T follicular helper cell (primary cell): ENCODE data around the gene ETV1.

Experiments
- DNase-seq: peaks from one replicate; pipeline ENCODE4 v3.0.0-alpha.2; 2020; ENCODE audit warnings: low read depth

ETV1 gene

GRCh38 chr7:13987395-13987794 lies 2.1 kb downstream of the ETV1 start:
- DNase-seq, result no peak

- DNase-seq, result no peak
These were observed 3.3 kb downstream of the ETV1 start for GRCh38 chr7:13986208-13986607.

GRCh38 chr7:13984831-13985685 lies 4.4 kb downstream of the ETV1 start:
- DNase-seq, result no peak

- DNase-seq, result no peak
These were observed 5.4 kb downstream of the ETV1 start for GRCh38 chr7:13984061-13984460.

- no peak for DNase-seq
These were observed 6.4 kb downstream of the ETV1 start for GRCh38 chr7:13982940-13983677.

- DNase-seq, result no peak
These were observed 8.4 kb downstream of the ETV1 start for GRCh38 chr7:13981070-13981469.

- no peak for DNase-seq
These were observed 9.0 kb downstream of the ETV1 start for GRCh38 chr7:13980474-13980873.

GRCh38 chr7:13979671-13980435 lies 9.6 kb downstream of the ETV1 start:
- no peak for DNase-seq

- no peak for DNase-seq
These were observed 12.9 kb downstream of the ETV1 start for GRCh38 chr7:13976594-13976993.

GRCh38 chr7:13965077-13965476 lies 24.4 kb downstream of the ETV1 start:
- DNase-seq, result no peak

GRCh38 chr7:13963925-13964324 lies 25.5 kb downstream of the ETV1 start:
- DNase-seq, result no peak

- no peak for DNase-seq
These were observed 34.0 kb downstream of the ETV1 start for GRCh38 chr7:13955494-13955893.

- no peak for DNase-seq
These were observed 36.1 kb downstream of the ETV1 start for GRCh38 chr7:13953368-13953767.

GRCh38 chr7:13952921-13953320 lies 36.5 kb downstream of the ETV1 start:
- DNase-seq, result no peak

- DNase-seq, result no peak
These were observed 39.5 kb downstream of the ETV1 start for GRCh38 chr7:13949939-13950338.

GRCh38 chr7:13949445-13949844 lies 40.0 kb downstream of the ETV1 start:
- no peak for DNase-seq

GRCh38 chr7:13948019-13948801 lies 41.3 kb downstream of the ETV1 start:
- no peak for DNase-seq

GRCh38 chr7:13947535-13947934 lies 41.9 kb downstream of the ETV1 start:
- DNase-seq, result no peak

- no peak for DNase-seq
These were observed 43.3 kb downstream of the ETV1 start for GRCh38 chr7:13946181-13946580.

GRCh38 chr7:13945670-13946069 lies 43.8 kb downstream of the ETV1 start:
- DNase-seq, result no peak

GRCh38 chr7:13933536-13933935 lies 55.9 kb downstream of the ETV1 start:
- no peak for DNase-seq

- no peak for DNase-seq
These were observed 56.4 kb downstream of the ETV1 start for GRCh38 chr7:13933091-13933490.
